Heart left ventricle (tissue), 16 donors: Measurements from ENCODE around the gene ANO2. TPM values are rescaled to one million over a fixed set of nuclear protein-coding genes. Genes with fewer than 3 reads are reported as not detected.

ENCODE experiments used
- ATAC-seq, 4 donors: fragments of 200-7000 bp; cut with Tn5 transposase; one replicate each; pipeline ENCODE4 v1.9.1; 2020 to 2022; ENCODE audit warnings: moderate library complexity in 4 of 4, mild to moderate bottlenecking in 3 of 4, moderate number of reproducible peaks in 1 of 4
- DNase-seq, 5 donors: peaks; one replicate each; pipeline ENCODE4 v3.0.0-alpha.2; 2020
- H3K27ac ChIP-seq, 12 donors: fragments of 200-600 bp; sonication (generic) in 4 of 12; one replicate each; pipeline versions ENCODE4 v1.5.0 to v1.8.0; 2016 to 2022; ENCODE audit warnings: mild to moderate bottlenecking in 2 of 12
- H3K27me3 ChIP-seq, 9 donors: fragments of 200-600 bp; sonication (generic) in 2 of 9; one replicate each; pipeline versions ENCODE4 v1.5.1 to v1.8.0; 2016 to 2022; ENCODE audit warnings: mild to moderate bottlenecking in 3 of 9
- H3K36me3 ChIP-seq, 9 donors: fragments of 200-600 bp; sonication (generic) in 2 of 9; one replicate each; pipeline versions ENCODE4 v1.5.0 to v1.8.0; 2018 to 2022; ENCODE audit warnings: mild to moderate bottlenecking in 2 of 9
- H3K4me1 ChIP-seq, 12 donors: fragments of 200-600 bp; sonication (generic) in 4 of 12; one replicate each; pipeline versions ENCODE4 v1.5.0 to v1.8.0; 2016 to 2022; ENCODE audit warnings: mild to moderate bottlenecking in 3 of 12
- H3K4me3 ChIP-seq, 12 donors: fragments of 200-600 bp; sonication (generic) in 4 of 12; one replicate each; pipeline versions ENCODE4 v1.5.0 to v1.8.0; 2017 to 2022; ENCODE audit warnings: mild to moderate bottlenecking in 9 of 12, moderate library complexity in 4 of 12
- H3K9me3 ChIP-seq, 12 donors: fragments of 200-600 bp; sonication (generic) in 4 of 12; one replicate each; pipeline versions ENCODE4 v1.5.0 to v1.8.0; 2016 to 2022; ENCODE audit warnings: mild to moderate bottlenecking in 1 of 12
- POLR2A ChIP-seq, 2 donors: fragments of 450-650 bp; IDR thresholded peaks; one replicate each; pipeline ENCODE4 v1.6.1; 2017; ENCODE audit warnings: antibody characterized with exemption in 2 of 2, mild to moderate bottlenecking in 2 of 2, moderate library complexity in 2 of 2
- WGBS, 4 donors: extraction: QIAGEN DNeasy Blood & Tissue Kit in 2 of 4; methylation state at CpG; one replicate each; pipeline versions ENCODE4 v1.1.5 to v1.1.7; 2013 to 2018; 5-methylcytosine and 5-hydroxymethylcytosine counted together
- intact Hi-C, 10 donors: fragments of 100-400 bp; cut with DNase I; formaldehyde crosslinking; loops; one replicate each; pipeline versions ENCODE4 v1.11.1 to v1.14.2; 2022
- polyA plus RNA-seq, 2 donors: library from polyadenylated mRNA; stranded (reverse); fragments of 200-250 nt; gene quantifications; one replicate each; pipeline ENCODE4 v1.2.3, GENCODE V29; 2013
- total RNA-seq, 9 donors: library from RNA; depleted of rRNA in 2 of 9; stranded (reverse); fragments of >200 nt in 2 of 9; fragmentation: NEBNext Ultra II Directional in 3 of 9; extraction: Animal tissue kit (Norgen Biotek cat#: 25700) in 3 of 9; gene quantifications; one replicate each; pipeline versions ENCODE4 v1.1.0 to v1.2.4, GENCODE V29; 2016 to 2023
- TF ChIP-seq, protein P1 (sequence below), 12 donors: fragments of 200-600 bp; sonication (generic) in 4 of 12; IDR thresholded peaks; one replicate each; pipeline versions ENCODE4 v1.5.0 to v1.8.0; 2018 to 2022; ENCODE audit warnings: antibody characterized with exemption in 12 of 12, mild to moderate bottlenecking in 5 of 12
- donor health status: ischemic (EF 13 %, LVEDD 7.1; RV severe dilation, severe dysfunction).
- donor health status: healthy with polysubstance abuse.
- donor health status: DM: no; HTN: yes; CAD: no.
- donor health status: DM: no; HTN: no; CAD: no.
- donor health status: ischemic (EF 25% LVEDD 6.9; RV normal size, moderate dysfunction).
- donor health status: ischemic (EF 25% LVEDD 5.7; RV mildly dilated, moderate dysfunction).
- donor health status: healthy.
- donor health status: DM: yes; HTN: yes; CAD: no.
- donor health status: ischemic (EF 35%, LVEDD 5.7; RV mildly dilated, moderate dysfunction).
- donor health status: nonischemic (EF 11% LVEDD 7.7; RV severe dilation, severe dysfunction).
- donor health status: DM: yes; HTN: yes; CAD: no.
- donor health status: PGD.
- donor health status: ischemic (EF 29% LVEDD 5.4; RV normal size, mild dysfunction).
- donor health status: nonischemic (EF 23%, LVEDD 6.1; RV moderate dilation, normal function).

ANO2 gene
- total and polyA plus RNA-seq, 11 donors = 3.4 to 19.4 (median 9.4) TPM

DNA sequence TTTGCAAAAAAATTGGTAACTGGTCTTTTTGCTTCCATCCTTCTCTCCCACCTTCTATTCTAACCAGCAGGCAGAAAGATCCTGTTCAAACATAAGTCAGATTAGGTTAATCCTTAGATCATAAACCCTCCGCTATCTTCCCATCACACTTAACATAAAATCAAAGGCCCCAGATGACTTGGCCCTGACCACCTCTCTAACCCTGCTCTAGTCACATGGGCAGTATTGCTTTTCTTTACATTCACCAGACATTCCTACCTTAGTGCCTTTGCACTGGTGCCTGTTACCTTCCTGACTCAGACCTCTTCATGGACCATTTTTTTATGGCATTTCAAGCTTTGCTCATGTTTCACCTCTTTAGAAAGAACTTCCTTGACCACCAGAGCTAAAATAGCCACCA is 429.6 kb downstream of the ANO2 start:
- Histone ChIP-seq H3K27ac (no peak overlapping the region), H3K36me3 (no peaks in the 10 kb centered on the region), H3K9me3 (no peaks in the 10 kb centered on the region), H3K4me3 (no peak overlapping the region), H3K4me1 (peaks cover 0 to 12% (median 3%) of the 10 kb centered on the region in 12 donors), H3K27me3 (peaks cover 0 to 8% (median 0%) of the 10 kb centered on the region in 9 donors)
- no peak for DNase-seq
- ATAC-seq = no peak
- TF ChIP-seq, protein P1, sequence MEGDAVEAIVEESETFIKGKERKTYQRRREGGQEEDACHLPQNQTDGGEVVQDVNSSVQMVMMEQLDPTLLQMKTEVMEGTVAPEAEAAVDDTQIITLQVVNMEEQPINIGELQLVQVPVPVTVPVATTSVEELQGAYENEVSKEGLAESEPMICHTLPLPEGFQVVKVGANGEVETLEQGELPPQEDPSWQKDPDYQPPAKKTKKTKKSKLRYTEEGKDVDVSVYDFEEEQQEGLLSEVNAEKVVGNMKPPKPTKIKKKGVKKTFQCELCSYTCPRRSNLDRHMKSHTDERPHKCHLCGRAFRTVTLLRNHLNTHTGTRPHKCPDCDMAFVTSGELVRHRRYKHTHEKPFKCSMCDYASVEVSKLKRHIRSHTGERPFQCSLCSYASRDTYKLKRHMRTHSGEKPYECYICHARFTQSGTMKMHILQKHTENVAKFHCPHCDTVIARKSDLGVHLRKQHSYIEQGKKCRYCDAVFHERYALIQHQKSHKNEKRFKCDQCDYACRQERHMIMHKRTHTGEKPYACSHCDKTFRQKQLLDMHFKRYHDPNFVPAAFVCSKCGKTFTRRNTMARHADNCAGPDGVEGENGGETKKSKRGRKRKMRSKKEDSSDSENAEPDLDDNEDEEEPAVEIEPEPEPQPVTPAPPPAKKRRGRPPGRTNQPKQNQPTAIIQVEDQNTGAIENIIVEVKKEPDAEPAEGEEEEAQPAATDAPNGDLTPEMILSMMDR (IDR thresholded peaks at IDR 0.05) = no peak
- no peak for TF ChIP-seq POLR2A (IDR thresholded peaks at IDR 0.05)
- 95 to 100% (median 96%) methylated on average over 1 of the region's 1 CpG for WGBS, 4 donors
- intact Hi-C loops = loop anchor here in 1 of 10 donors (10.0 kb wide), 1 partner anchor 91 kb away; no protein-coding TSS in a partner anchor

DNA sequence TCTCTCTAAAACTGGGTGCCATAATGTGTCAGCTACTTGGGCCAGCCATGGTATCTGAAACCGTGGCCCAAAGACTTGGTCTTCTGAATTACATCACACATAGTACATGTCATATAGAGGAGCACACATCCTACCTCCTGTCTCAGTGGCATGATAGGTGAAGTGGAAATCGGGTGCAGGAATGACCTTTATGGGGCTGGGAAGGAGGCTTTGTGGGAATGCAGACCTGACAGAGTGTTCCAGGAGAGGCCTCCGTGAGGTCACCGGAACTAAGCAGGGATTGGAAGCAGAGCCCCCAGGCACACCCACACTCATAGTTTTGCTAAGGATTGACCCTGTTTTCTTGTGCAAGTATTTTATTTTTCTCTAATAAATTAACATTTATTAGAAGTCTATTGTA is 430.5 kb downstream of the ANO2 start:
- peaks cover 0 to 8% (median 0%) of the 10 kb centered on the region in 9 donors for H3K27me3 ChIP-seq
- no peak overlapping the region for H3K27ac ChIP-seq
- intact Hi-C loops = loop anchor here in 2 of 10 donors (5.0 to 10.0 kb wide), 2 partner anchors 87 to 90 kb away; no protein-coding TSS in a partner anchor
- H3K9me3 ChIP-seq = no peaks in the 10 kb centered on the region
- no peak for DNase-seq
- H3K36me3 ChIP-seq = no peaks in the 10 kb centered on the region
- WGBS, 4 donors = 93 to 95% (median 94%) methylated on average over 4 of the region's 4 CpGs
- H3K4me3 ChIP-seq = no peak overlapping the region
- no peak for ATAC-seq
- H3K4me1 ChIP-seq = peaks cover 0 to 16% (median 6%) of the 10 kb centered on the region in 12 donors
- TF ChIP-seq, protein P1 (IDR thresholded peaks at IDR 0.05) = no peak
- TF ChIP-seq POLR2A (IDR thresholded peaks at IDR 0.05) = no peak

DNA sequence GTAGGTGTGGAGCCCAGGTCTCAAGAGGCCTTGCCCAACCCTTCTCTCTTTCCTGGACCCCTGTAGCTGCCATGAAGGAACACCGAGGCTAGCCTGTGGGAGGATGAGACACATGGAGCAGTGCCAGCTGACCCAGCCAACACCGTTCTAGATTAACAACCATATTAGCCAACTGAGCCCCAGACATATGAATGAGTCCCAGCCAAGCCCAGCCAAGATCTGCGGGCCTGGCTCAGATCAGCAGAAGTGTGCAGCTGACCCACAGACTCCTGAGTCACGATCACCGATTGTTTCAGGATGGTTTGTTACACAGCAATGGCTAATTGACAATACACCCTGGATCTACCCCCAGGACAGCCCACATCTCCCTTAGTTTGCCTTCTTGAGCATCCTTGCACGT is 431.0 kb downstream of the ANO2 start:
- no peak overlapping the region for H3K27ac ChIP-seq
- ATAC-seq = no peak
- peaks cover 0 to 16% (median 6%) of the 10 kb centered on the region in 12 donors for H3K4me1 ChIP-seq
- intact Hi-C loops = loop anchor here in 2 of 10 donors (5.0 to 10.0 kb wide), 2 partner anchors 87 to 89 kb away; no protein-coding TSS in a partner anchor
- no peaks in the 10 kb centered on the region for H3K9me3 ChIP-seq
- TF ChIP-seq, protein P1 (IDR thresholded peaks at IDR 0.05) = no peak
- TF ChIP-seq POLR2A (IDR thresholded peaks at IDR 0.05) = no peak
- DNase-seq = no peak
- 78 to 95% (median 81%) methylated on average over 4 to 6 of the region's 6 CpGs for WGBS, 4 donors
- H3K36me3 ChIP-seq = no peaks in the 10 kb centered on the region
- peaks cover 0 to 8% (median 0%) of the 10 kb centered on the region in 9 donors for H3K27me3 ChIP-seq
- no peak overlapping the region for H3K4me3 ChIP-seq

DNA sequence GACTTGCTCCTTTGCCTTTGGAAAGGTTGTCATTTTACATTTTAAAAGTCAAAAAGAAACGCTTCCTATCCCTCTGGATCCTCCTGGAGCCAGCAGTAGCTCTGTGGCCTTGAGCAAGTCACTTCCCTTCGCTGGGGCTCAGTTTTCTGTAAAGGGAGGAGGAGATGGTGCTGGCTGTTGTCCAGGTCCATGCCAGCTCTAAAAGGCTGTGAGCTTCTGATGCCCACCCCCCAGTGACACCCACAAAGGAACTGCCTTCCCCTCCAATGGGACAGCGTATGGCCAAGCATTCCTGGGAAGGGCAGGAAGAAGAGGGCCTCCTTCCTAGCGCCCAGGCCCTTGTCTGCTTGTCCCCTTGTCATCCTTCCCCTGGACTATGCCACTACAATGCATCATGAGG is 431.7 kb downstream of the ANO2 start:
- H3K4me3 ChIP-seq = no peak overlapping the region
- intact Hi-C loops = loop anchor here in 2 of 10 donors (5.0 to 10.0 kb wide), 2 partner anchors 86 to 89 kb away; no protein-coding TSS in a partner anchor
- DNase-seq = no peak
- no peak for ATAC-seq
- WGBS, 4 donors = 88 to 99% (median 95%) methylated on average over 4 of the region's 4 CpGs
- H3K27ac ChIP-seq = no peak overlapping the region
- TF ChIP-seq, protein P1 (IDR thresholded peaks at IDR 0.05) = no peak
- no peak for TF ChIP-seq POLR2A (IDR thresholded peaks at IDR 0.05)
- no peaks in the 10 kb centered on the region for H3K9me3 ChIP-seq
- H3K27me3 ChIP-seq = peaks cover 0 to 8% (median 0%) of the 10 kb centered on the region in 9 donors
- H3K4me1 ChIP-seq = peaks cover 0 to 16% (median 6%) of the 10 kb centered on the region in 12 donors
- H3K36me3 ChIP-seq = no peaks in the 10 kb centered on the region

Other genes with a start within 250 kb of the ANO2 start
- gene VWF, start 179.4 kb upstream of the ANO2 start, total RNA-seq = 100 to 1,000 TPM; 187 to 503 (median 258) TPM
- gene VWF, start 179.4 kb upstream of the ANO2 start, polyA plus RNA-seq = 100 to 1,000 TPM; 125 to 215 TPM